ENCODE measurements around the gene TFB1M.

TFB1M gene

GRCh38 chr6:155352811-155353210, 38.5 kb upstream of the TFB1M start:
- ATAC-seq, result no peak
- TF ChIP-seq ZFP30 (CRISPR knock-in tag; IDR thresholded peaks at IDR 0.05) (no peak), POU6F1 (CRISPR knock-in tag; IDR thresholded peaks at IDR 0.05; ENCODE audit: borderline replicate concordance, low read depth) (no peak), GLIS3 (CRISPR knock-in tag; IDR thresholded peaks at IDR 0.05) (no peak), ISL1 (CRISPR knock-in tag; IDR thresholded peaks at IDR 0.05) (no peak), TCF4 (CRISPR knock-in tag; IDR thresholded peaks at IDR 0.05; ENCODE audit: borderline replicate concordance) (no peak), PPARA (CRISPR knock-in tag; IDR thresholded peaks at IDR 0.05; ENCODE audit: borderline replicate concordance) (no peak), TSHZ2 (CRISPR knock-in tag; IDR thresholded peaks at IDR 0.05) (no peak), ESRRG (CRISPR knock-in tag; IDR thresholded peaks at IDR 0.05) (no peak), RARB (CRISPR knock-in tag; IDR thresholded peaks at IDR 0.05) (no peak), ZC3H10 (CRISPR knock-in tag; IDR thresholded peaks at IDR 0.05) (no peak), BACH2 (CRISPR knock-in tag; IDR thresholded peaks at IDR 0.05; ENCODE audit: borderline replicate concordance) (no peak), SNAI2 (CRISPR knock-in tag; IDR thresholded peaks at IDR 0.05) (no peak), PATZ1 (CRISPR knock-in tag; IDR thresholded peaks at IDR 0.05; ENCODE audit: borderline replicate concordance) (no peak), CSDC2 (CRISPR knock-in tag; IDR thresholded peaks at IDR 0.05) (no peak), OSR1 (CRISPR knock-in tag; IDR thresholded peaks at IDR 0.05) (no peak), ZNF70 (CRISPR knock-in tag; IDR thresholded peaks at IDR 0.05) (no peak), CSRNP3 (CRISPR knock-in tag; IDR thresholded peaks at IDR 0.05) (no peak)

GRCh38 chr6:155352130-155352420, 37.8 kb upstream of the TFB1M start:
- TF ChIP-seq CREB5 (CRISPR knock-in tag; IDR thresholded peaks at IDR 0.05; ENCODE audit: low read depth), result no peak
- no peak for TF ChIP-seq POU6F1 (CRISPR knock-in tag; IDR thresholded peaks at IDR 0.05; ENCODE audit: borderline replicate concordance, low read depth)
- TF ChIP-seq SNAI2 (CRISPR knock-in tag; IDR thresholded peaks at IDR 0.05), result no peak
- ATAC-seq, result no peak

GRCh38 chr6:155351273-155352129, 37.2 kb upstream of the TFB1M start:
- ATAC-seq, result no peak
- TF ChIP-seq ZFP30 (CRISPR knock-in tag; IDR thresholded peaks at IDR 0.05) (no peak), PPARA (CRISPR knock-in tag; IDR thresholded peaks at IDR 0.05; ENCODE audit: borderline replicate concordance) (no peak), ZFP3 (CRISPR knock-in tag; IDR thresholded peaks at IDR 0.05) (no peak), PATZ1 (CRISPR knock-in tag; IDR thresholded peaks at IDR 0.05; ENCODE audit: borderline replicate concordance) (no peak), ISL1 (CRISPR knock-in tag; IDR thresholded peaks at IDR 0.05) (no peak), ZNF565 (CRISPR knock-in tag; conservative IDR thresholded peaks at IDR 0.05; ENCODE audit: low read depth) (no peak), TSHZ2 (CRISPR knock-in tag; IDR thresholded peaks at IDR 0.05) (no peak), TCF4 (CRISPR knock-in tag; IDR thresholded peaks at IDR 0.05; ENCODE audit: borderline replicate concordance) (no peak), ESRRG (CRISPR knock-in tag; IDR thresholded peaks at IDR 0.05) (no peak), ZC3H10 (CRISPR knock-in tag; IDR thresholded peaks at IDR 0.05) (no peak), BACH2 (CRISPR knock-in tag; IDR thresholded peaks at IDR 0.05; ENCODE audit: borderline replicate concordance) (no peak)
